Endometrium (tissue), 2 donors: ENCODE results near the gene NEAT1.

ENCODE experiments used
- FAIRE-seq: peaks from 2 replicates; lab custom pipeline; 2012; peaks lifted over from hg19 to GRCh38; lab: Jason Lieb, UNC
- donor health status: control.
- donor health status: control.

NEAT1 gene

GRCh38 chr11:65389294-65389980 is 33.2 kb upstream of the NEAT1 start:
- FAIRE-seq, result no peak

GRCh38 chr11:65390099-65390941 is 32.3 kb upstream of the NEAT1 start:
- no peak for FAIRE-seq

- FAIRE-seq, result no peak
These were observed 31.6 kb upstream of the NEAT1 start for GRCh38 chr11:65390996-65391395.

GRCh38 chr11:65392186-65392829 is 30.3 kb upstream of the NEAT1 start:
- no peak for FAIRE-seq

- FAIRE-seq, result no peak
These were observed 29.7 kb upstream of the NEAT1 start for GRCh38 chr11:65392899-65393298.

GRCh38 chr11:65393513-65394079 is 29.0 kb upstream of the NEAT1 start:
- FAIRE-seq, result no peak

GRCh38 chr11:65394125-65394536 is 28.5 kb upstream of the NEAT1 start:
- FAIRE-seq, result no peak

- no peak for FAIRE-seq
These were observed 26.6 kb upstream of the NEAT1 start for GRCh38 chr11:65395961-65396530.

GRCh38 chr11:65396769-65397745 is 25.5 kb upstream of the NEAT1 start:
- FAIRE-seq, result no peak

- FAIRE-seq, result no peak
These were observed 24.2 kb upstream of the NEAT1 start for GRCh38 chr11:65398362-65398910.

- FAIRE-seq, result no peak
These were observed 23.3 kb upstream of the NEAT1 start for GRCh38 chr11:65399249-65399648.

- FAIRE-seq, result no peak
These were observed 22.8 kb upstream of the NEAT1 start for GRCh38 chr11:65399845-65400244.

- FAIRE-seq, result no peak
These were observed 22.1 kb upstream of the NEAT1 start for GRCh38 chr11:65400307-65401072.

- no peak for FAIRE-seq
These were observed 21.4 kb upstream of the NEAT1 start for GRCh38 chr11:65401073-65401802.

GRCh38 chr11:65401803-65402248 is 20.8 kb upstream of the NEAT1 start:
- no peak for FAIRE-seq

- no peak for FAIRE-seq
These were observed 19.8 kb upstream of the NEAT1 start for GRCh38 chr11:65402790-65403189.

GRCh38 chr11:65403607-65404121 is 18.9 kb upstream of the NEAT1 start:
- FAIRE-seq, result no peak

GRCh38 chr11:65404210-65404609 is 18.4 kb upstream of the NEAT1 start:
- no peak for FAIRE-seq
